Stomach (tissue), 9 donors: Measurements from ENCODE around the gene PPP1R9A. TPM values are rescaled to one million over a fixed set of nuclear protein-coding genes. Genes with fewer than 3 reads are reported as not detected.

Experiments
- DNase-seq, 2 donors: peaks; one replicate each; pipeline versions ENCODE4 v3.0.0 to v3.0.0-alpha.2; 2013 to 2019
- H3K27ac ChIP-seq, 5 donors: fragments of 200-600 bp in 4 of 5; sonication (generic) in 4 of 5; one replicate each; pipeline ENCODE4 v1.5.1; 2013 to 2019; ENCODE audit warnings: mild to moderate bottlenecking in 1 of 5, moderate library complexity in 1 of 5
- H3K27me3 ChIP-seq, 3 donors: fragments of 200-600 bp; sonication (generic); one replicate each; pipeline ENCODE4 v1.5.1; 2017 to 2019; ENCODE audit warnings: mixed run types in 1 of 3
- H3K36me3 ChIP-seq, 4 donors: fragments of 200-600 bp; sonication (generic); 1 replicate in 3 of 4; 2 replicates in 1 of 4; pipeline ENCODE4 v1.5.1; 2016 to 2019
- H3K4me1 ChIP-seq, 4 donors: fragments of 200-600 bp; sonication (generic); one replicate each; pipeline ENCODE4 v1.5.1; 2016 to 2019
- H3K4me3 ChIP-seq, 4 donors: fragments of 200-600 bp; sonication (generic) in 3 of 4; one replicate each; pipeline ENCODE4 v1.5.1; 2016 to 2019; ENCODE audit warnings: mild to moderate bottlenecking in 1 of 4
- H3K9me3 ChIP-seq, 4 donors: fragments of 200-600 bp; sonication (generic); one replicate each; pipeline ENCODE4 v1.5.1; 2016 to 2019
- EP300 ChIP-seq: sonication (generic); formaldehyde crosslinking; IDR thresholded peaks from one replicate; pipeline ENCODE4 v1.6.1; 2017; ENCODE audit warnings: antibody characterized with exemption
- POLR2A ChIP-seq, 4 donors: fragments of 450-650 bp; IDR thresholded peaks; one replicate each; pipeline ENCODE4 v1.6.1; 2016; ENCODE audit warnings: antibody characterized with exemption in 4 of 4, control low read depth in 2 of 4, mild to moderate bottlenecking in 1 of 4, moderate library complexity in 1 of 4
- POLR2AphosphoS5 ChIP-seq, 3 donors: sonication (generic); formaldehyde crosslinking; IDR thresholded peaks; one replicate each; pipeline ENCODE4 v1.6.1; 2016; ENCODE audit warnings: antibody characterized with exemption in 3 of 3
- WGBS, 5 donors: extraction: QIAGEN DNeasy Blood & Tissue Kit in 3 of 5; methylation state at CpG; one replicate each; pipeline versions ENCODE4 v1.1.5 to v1.1.7; 2013 to 2018; 5-methylcytosine and 5-hydroxymethylcytosine counted together
- intact Hi-C: fragments of 100-400 bp; cut with DNase I; formaldehyde crosslinking; loops from one replicate; pipeline ENCODE4 v1.15.1; 2023; ENCODE audit warnings: low total_unique reads
- polyA plus RNA-seq, 3 donors: library from polyadenylated mRNA; stranded (reverse); fragments of 200-250 nt; gene quantifications; one replicate each; pipeline ENCODE4 v1.2.3, GENCODE V29; 2013
- total RNA-seq, 5 donors: library from RNA; depleted of rRNA; stranded (reverse); fragments of >200 nt; gene quantifications; one replicate each; pipeline versions ENCODE4 v1.1.0 to v1.2.3, GENCODE V29; 2014 to 2016
- TF ChIP-seq, protein P1 (sequence below), 7 experiments: fragments of 450-650 bp in 4 of 7; fragments of 200-600 bp in 3 of 7; sonication (generic) in 3 of 7; IDR thresholded peaks; one replicate each; pipeline ENCODE4 v1.5.1; 2016 to 2019; ENCODE audit warnings: antibody characterized with exemption in 7 of 7, control low read depth in 2 of 7, mild to moderate bottlenecking in 1 of 7
- donor health status: healthy with polysubstance abuse.
- donor health status: Bipolar disorder and iron deficiency.
- donor health status: healthy.

PPP1R9A gene
- total and polyA plus RNA-seq, 8 donors: 1.4 to 37.1 (median 12.5) TPM

DNA sequence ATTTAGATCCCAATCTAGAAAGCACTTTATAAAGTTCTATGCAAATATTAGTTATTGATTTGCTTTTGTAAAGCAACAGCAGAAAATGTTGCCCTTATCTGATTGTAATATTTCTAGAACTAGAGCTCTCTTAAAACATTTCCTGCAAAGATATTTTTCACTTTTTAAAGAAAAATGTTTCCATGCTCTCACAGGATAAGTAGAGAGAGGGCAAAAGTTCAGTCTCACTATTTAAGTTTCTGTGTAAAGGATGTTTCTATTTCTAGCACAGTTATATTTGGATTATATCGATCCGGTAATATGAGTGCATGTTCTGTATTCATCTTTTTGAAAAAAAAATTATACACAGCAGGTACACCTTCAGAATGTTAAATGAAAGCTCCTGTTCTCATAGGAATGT, 334.9 kb downstream of the PPP1R9A start:
- DNase-seq: no peak
- H3K36me3 ChIP-seq: no peaks in the 10 kb centered on the region
- no peak for TF ChIP-seq EP300
- H3K27ac ChIP-seq: no peak overlapping the region
- 44 to 77% (median 66%) methylated on average over 2 of the region's 2 CpGs for WGBS, 5 donors
- intact Hi-C loops: no loop called here
- no peaks in the 10 kb centered on the region for H3K27me3 ChIP-seq
- no peaks in the 10 kb centered on the region for H3K9me3 ChIP-seq
- H3K4me3 ChIP-seq: no peak overlapping the region
- peaks cover 0 to 7% (median 3%) of the 10 kb centered on the region in 4 donors for H3K4me1 ChIP-seq

DNA sequence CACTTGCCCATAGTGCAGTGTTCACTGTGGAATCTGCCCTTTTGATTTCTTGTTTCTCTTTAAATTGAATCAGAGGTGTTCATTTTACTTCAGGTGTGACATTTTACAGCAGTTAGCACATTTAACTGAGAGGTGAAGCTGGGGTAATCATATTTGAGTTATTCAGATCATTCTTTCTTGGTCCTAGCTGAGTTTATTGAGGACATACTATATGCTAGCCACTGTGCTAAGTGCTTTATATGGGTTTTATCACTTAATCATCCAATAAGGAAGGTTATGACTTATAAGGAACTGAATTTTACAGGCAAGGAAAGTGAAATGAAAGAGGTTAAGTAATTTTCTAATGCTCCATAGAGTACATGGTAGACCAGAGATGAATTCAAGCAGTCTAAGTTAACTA, 337.2 kb downstream of the PPP1R9A start:
- TF ChIP-seq POLR2A (IDR thresholded peaks at IDR 0.05) (no peak), EP300 (no peak), POLR2AphosphoS5 (IDR thresholded peaks at IDR 0.05) (no peak)
- TF ChIP-seq, protein P1, sequence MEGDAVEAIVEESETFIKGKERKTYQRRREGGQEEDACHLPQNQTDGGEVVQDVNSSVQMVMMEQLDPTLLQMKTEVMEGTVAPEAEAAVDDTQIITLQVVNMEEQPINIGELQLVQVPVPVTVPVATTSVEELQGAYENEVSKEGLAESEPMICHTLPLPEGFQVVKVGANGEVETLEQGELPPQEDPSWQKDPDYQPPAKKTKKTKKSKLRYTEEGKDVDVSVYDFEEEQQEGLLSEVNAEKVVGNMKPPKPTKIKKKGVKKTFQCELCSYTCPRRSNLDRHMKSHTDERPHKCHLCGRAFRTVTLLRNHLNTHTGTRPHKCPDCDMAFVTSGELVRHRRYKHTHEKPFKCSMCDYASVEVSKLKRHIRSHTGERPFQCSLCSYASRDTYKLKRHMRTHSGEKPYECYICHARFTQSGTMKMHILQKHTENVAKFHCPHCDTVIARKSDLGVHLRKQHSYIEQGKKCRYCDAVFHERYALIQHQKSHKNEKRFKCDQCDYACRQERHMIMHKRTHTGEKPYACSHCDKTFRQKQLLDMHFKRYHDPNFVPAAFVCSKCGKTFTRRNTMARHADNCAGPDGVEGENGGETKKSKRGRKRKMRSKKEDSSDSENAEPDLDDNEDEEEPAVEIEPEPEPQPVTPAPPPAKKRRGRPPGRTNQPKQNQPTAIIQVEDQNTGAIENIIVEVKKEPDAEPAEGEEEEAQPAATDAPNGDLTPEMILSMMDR (IDR thresholded peaks at IDR 0.05): no peak
- H3K9me3 ChIP-seq: no peaks in the 10 kb centered on the region
- no peak overlapping the region for H3K4me3 ChIP-seq
- H3K36me3 ChIP-seq: no peaks in the 10 kb centered on the region
- no peak for DNase-seq
- intact Hi-C loops: no loop called here
- H3K27ac ChIP-seq: no peak overlapping the region
- peaks cover 0 to 7% (median 3%) of the 10 kb centered on the region in 4 donors for H3K4me1 ChIP-seq
- H3K27me3 ChIP-seq: no peaks in the 10 kb centered on the region

DNA sequence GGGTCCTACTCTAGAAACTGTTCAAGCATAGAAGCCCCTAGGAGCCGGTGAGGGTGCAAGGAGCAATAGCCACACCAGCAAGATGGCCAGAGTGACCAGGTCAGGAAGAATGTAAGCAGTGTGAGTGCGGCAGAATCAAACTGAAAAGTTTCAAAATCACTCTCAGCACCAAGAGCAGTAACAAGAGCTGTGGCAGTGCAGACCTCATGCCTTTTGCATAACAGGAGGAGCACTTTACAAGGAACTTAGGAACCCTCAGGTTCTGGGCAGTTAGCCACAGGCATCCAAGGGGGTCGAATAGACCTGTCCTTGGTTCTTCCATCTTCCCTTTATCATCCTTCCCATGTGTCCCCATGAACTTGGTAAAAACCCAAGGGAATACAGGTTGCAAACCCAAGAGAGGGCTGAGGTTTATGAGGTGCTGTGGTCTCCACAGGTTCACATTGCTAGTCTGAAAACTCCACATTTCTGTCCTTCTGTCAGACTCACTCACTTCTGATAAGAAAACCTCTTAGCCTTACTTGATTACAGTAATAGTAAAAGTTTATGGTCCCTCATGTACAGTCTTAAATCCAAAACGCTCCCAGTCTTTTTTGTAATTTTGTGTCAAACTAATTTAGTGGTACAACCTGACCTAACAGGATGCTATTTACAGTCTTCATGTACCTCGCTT, 338.6 kb downstream of the PPP1R9A start:
- intact Hi-C loops: no loop called here
- WGBS, 5 donors: 78 to 88% (median 84%) methylated on average over 5 of the region's 5 CpGs
- Histone ChIP-seq H3K27ac (no peak overlapping the region), H3K4me1 (peaks cover 0 to 7% (median 3%) of the 10 kb centered on the region in 4 donors), H3K36me3 (peaks cover 0 to 4% (median 0%) of the 10 kb centered on the region in 4 donors), H3K4me3 (no peak overlapping the region), H3K9me3 (no peaks in the 10 kb centered on the region), H3K27me3 (no peaks in the 10 kb centered on the region)
- no peak for DNase-seq
- TF ChIP-seq EP300 (no peak), POLR2A (IDR thresholded peaks at IDR 0.05) (no peak), POLR2AphosphoS5 (IDR thresholded peaks at IDR 0.05) (no peak)
- TF ChIP-seq, protein P1 (IDR thresholded peaks at IDR 0.05): no peak

DNA sequence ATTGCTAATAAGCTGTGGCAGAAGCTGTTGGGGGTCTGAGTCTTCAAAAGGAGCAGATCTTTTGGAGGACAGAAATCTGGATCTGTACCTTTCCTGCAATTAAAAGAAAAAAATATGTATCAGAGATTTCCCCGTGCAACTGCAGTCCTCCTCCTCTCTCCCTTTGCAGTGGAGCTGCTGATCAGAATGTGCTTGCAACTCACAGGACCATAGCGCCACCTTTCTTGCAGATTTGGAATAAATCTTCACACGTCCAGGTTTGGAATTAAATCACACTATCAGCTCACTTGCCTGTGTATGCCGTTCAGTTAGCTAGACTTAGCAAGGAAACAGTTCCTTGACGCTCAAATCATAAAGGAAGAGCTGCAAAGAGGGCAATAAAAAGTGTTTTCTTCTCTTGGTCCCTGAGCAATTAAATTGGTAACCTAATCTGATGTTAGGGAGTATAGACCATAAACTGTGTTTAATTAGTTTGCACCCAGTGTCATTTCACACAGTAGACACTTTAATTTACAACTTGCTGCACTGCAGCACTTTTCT, 339.5 kb downstream of the PPP1R9A start:
- 3 to 7% (median 5%) methylated on average over 5 of the region's 5 CpGs for whole genome bisulfite sequencing, 5 donors
- H3K27ac ChIP-seq: no peak overlapping the region
- no peak for TF ChIP-seq POLR2A (IDR thresholded peaks at IDR 0.05)
- TF ChIP-seq, protein P1 (IDR thresholded peaks at IDR 0.05): peak in 5 of 7 experiments; percentile 54 to 77 (median 59)

DNA sequence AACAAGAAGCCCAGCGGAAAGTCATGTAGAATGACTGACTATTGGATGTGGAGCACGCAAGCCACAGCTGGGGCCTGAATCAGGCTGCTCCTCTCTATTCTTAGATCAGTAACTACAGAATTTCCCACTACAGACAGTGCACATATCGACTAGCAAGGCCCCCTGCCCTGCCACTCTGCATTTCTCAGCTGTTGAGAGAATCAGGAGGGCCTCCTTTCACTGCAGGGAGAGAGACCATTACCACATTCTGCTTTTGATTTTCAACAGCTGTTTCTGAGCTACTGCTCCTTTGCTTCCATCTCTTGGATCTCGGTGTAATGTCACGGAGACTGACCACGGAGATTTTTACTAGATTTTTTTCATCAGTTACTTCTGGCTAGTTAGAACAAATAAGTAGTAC, 343.2 kb downstream of the PPP1R9A start:
- WGBS, 5 donors: 81 to 87% (median 86%) methylated on average over 6 of the region's 6 CpGs
- Histone ChIP-seq H3K36me3 (peaks cover 0 to 12% (median 0%) of the 10 kb centered on the region in 4 donors), H3K4me1 (peaks cover 0 to 7% (median 3%) of the 10 kb centered on the region in 4 donors), H3K27ac (no peak overlapping the region), H3K4me3 (no peak overlapping the region), H3K27me3 (no peaks in the 10 kb centered on the region), H3K9me3 (no peaks in the 10 kb centered on the region)
- intact Hi-C loops: no loop called here
- TF ChIP-seq POLR2AphosphoS5 (IDR thresholded peaks at IDR 0.05) (no peak), POLR2A (IDR thresholded peaks at IDR 0.05) (no peak), EP300 (no peak)
- TF ChIP-seq, protein P1 (IDR thresholded peaks at IDR 0.05): no peak
- DNase-seq: no peak

More for the DNA sequence above, 339.5 kb downstream of the PPP1R9A start:
- Histone ChIP-seq H3K9me3 (no peaks in the 10 kb centered on the region), H3K27me3 (no peaks in the 10 kb centered on the region), H3K4me3 (no peak overlapping the region), H3K4me1 (peaks cover 0 to 7% (median 3%) of the 10 kb centered on the region in 4 donors), H3K36me3 (peaks cover 0 to 4% (median 0%) of the 10 kb centered on the region in 4 donors)
- DNase-seq: peak; percentile 26 to 93
- intact Hi-C loops: no loop called here
